CD8-positive, alpha-beta memory T cell (primary cell): Measurements from ENCODE around the gene NUDCD2. TPM values are rescaled to one million over a fixed set of nuclear protein-coding genes. Genes with fewer than 3 reads are reported as not detected.

Source experiments
- CTCF ChIA-PET: fragments of 350-600 bp; sonication (Branson Sonifier 250); formaldehyde crosslinking; loops from one replicate; lab custom pipeline; 2021; ENCODE audit warnings: antibody characterized with exemption; lab: Charles Lee
- POLR2A ChIA-PET: fragments of 350-600 bp; sonication (Branson Sonifier 250); formaldehyde crosslinking; loops from one replicate; lab custom pipeline; 2021; ENCODE audit warnings: antibody characterized with exemption; lab: Charles Lee
- DNase-seq, 5 donors: peaks; one replicate each; pipeline versions ENCODE4 v3.0.0 to v3.0.0-alpha.2; 2020 to 2022; ENCODE audit warnings: mixed read lengths in 1 of 5
- H3K27ac ChIP-seq: one replicate; pipeline ENCODE4 v1.7.0; 2013; ENCODE audit warnings: low read depth, mild to moderate bottlenecking, low read length, moderate library complexity
- H3K27me3 ChIP-seq: 2 replicates; pipeline ENCODE4 v1.7.0; 2013; ENCODE audit warnings: low read length, mild to moderate bottlenecking; ENCODE audit not compliant: insufficient read depth, poor library complexity, severe bottlenecking
- H3K36me3 ChIP-seq: 2 replicates; pipeline ENCODE4 v1.7.0; 2013; ENCODE audit warnings: mild to moderate bottlenecking, low read length, moderate library complexity; ENCODE audit not compliant: insufficient read depth
- H3K4me1 ChIP-seq: 2 replicates; pipeline ENCODE4 v1.7.0; 2013; ENCODE audit warnings: mild to moderate bottlenecking, low read length, moderate library complexity; ENCODE audit not compliant: insufficient read depth
- H3K4me3 ChIP-seq: 2 replicates; pipeline ENCODE4 v1.7.0; 2013; ENCODE audit warnings: mild to moderate bottlenecking, low read length
- H3K9me3 ChIP-seq: 2 replicates; pipeline ENCODE4 v1.7.0; 2013; ENCODE audit warnings: mild to moderate bottlenecking, low read length
- H3K27ac Mint-ChIP-seq, 8 donors: one replicate each; pipeline ENCODE4 v1.8.0; 2020 to 2021; ENCODE audit warnings: mixed read lengths in 8 of 8, mild to moderate bottlenecking in 6 of 8, inconsistent platforms in 3 of 8, moderate library complexity in 3 of 8
- H3K27me3 Mint-ChIP-seq, 2 donors: one replicate each; pipeline ENCODE4 v1.8.0; 2020 to 2021; ENCODE audit warnings: mixed read lengths in 2 of 2, mild to moderate bottlenecking in 1 of 2, moderate library complexity in 1 of 2
- H3K36me3 Mint-ChIP-seq, 3 donors: one replicate each; pipeline ENCODE4 v1.8.0; 2020 to 2021; ENCODE audit warnings: mixed read lengths in 3 of 3, inconsistent platforms in 1 of 3, mild to moderate bottlenecking in 1 of 3
- H3K4me1 Mint-ChIP-seq, 3 donors: one replicate each; pipeline ENCODE4 v1.8.0; 2020 to 2021; ENCODE audit warnings: mixed read lengths in 3 of 3, inconsistent platforms in 1 of 3, mild to moderate bottlenecking in 1 of 3
- H3K4me3 Mint-ChIP-seq, 7 donors: one replicate each; pipeline ENCODE4 v1.8.0; 2020 to 2021; ENCODE audit warnings: mixed read lengths in 7 of 7, mild to moderate bottlenecking in 6 of 7, moderate library complexity in 4 of 7, inconsistent platforms in 2 of 7
- H3K9me3 Mint-ChIP-seq, 5 donors: one replicate each; pipeline ENCODE4 v1.8.0; 2020 to 2022; ENCODE audit warnings: mixed read lengths in 5 of 5, mild to moderate bottlenecking in 3 of 5, moderate library complexity in 2 of 5, inconsistent platforms in 1 of 5
- polyA plus RNA-seq: library from polyadenylated mRNA; unstranded; fragments of 300-500 nt; fragmentation: Illumina TruSeq; gene quantifications from one replicate; pipeline ENCODE4 v1.2.3, GENCODE V29; 2021
- total RNA-seq, 2 experiments: library from RNA; stranded (reverse); gene quantifications; one replicate each; pipeline ENCODE4 v1.2.3, GENCODE V29; 2021

Gene NUDCD2
- total and polyA plus RNA-seq, 3 experiments from 2014 or later, result 31.3 to 52.5 (median 36.2) TPM

DNA sequence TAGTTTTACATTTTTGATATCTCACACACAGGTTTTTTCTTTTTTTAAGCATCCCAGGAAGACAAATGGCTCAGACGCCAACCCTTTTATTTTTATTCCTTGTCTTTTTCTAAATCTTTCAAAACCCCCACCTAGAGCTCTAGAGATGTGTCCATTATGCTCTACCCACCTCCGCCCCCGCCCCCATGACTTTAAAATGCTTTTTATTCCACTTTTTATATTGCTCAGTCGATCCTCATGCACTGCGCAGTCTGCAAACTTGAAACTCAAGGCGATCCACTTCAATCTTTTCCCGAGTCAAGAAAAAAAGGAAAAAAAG lies 45.1 kb upstream of the NUDCD2 start:
- DNase-seq, result no peak
- POLR2A ChIA-PET, result interaction anchor here (0.7 to 3.3 kb wide), 5 partner anchors 11 to 67 kb away, joined by 4 to 101 read pairs (median 4); partner anchors contain the start of genes CCNG1, HMMR and NUDCD2
- no peaks in the 10 kb centered on the region for H3K9me3 Mint-ChIP-seq
- Histone ChIP-seq H3K4me1 (peaks cover 34% of the 10 kb centered on the region), H3K27me3 (no peaks in the 10 kb centered on the region), H3K36me3 (no peaks in the 10 kb centered on the region), H3K27ac (peak overlapping the region; percentile 86), H3K9me3 (no peaks in the 10 kb centered on the region), H3K4me3 (peak overlapping the region; percentile 61)
- H3K27ac Mint-ChIP-seq, result peak overlapping the region; percentile 98 to 100 (median 99)
- CTCF ChIA-PET, result interaction anchor here (0.8 to 2.0 kb wide), 8 partner anchors 15 to 67 kb away, joined by 3 to 25 read pairs (median 4); partner anchors contain the start of genes CCNG1, HMMR and NUDCD2
- H3K4me1 Mint-ChIP-seq, result peaks cover 54 to 59% (median 57%) of the 10 kb centered on the region in 3 donors
- peaks cover 0 to 1% of the 10 kb centered on the region in 2 donors for H3K27me3 Mint-ChIP-seq
- peak overlapping the region; percentile 95 to 99 (median 99) for H3K4me3 Mint-ChIP-seq
- H3K36me3 Mint-ChIP-seq, result peaks cover 0 to 40% (median 2%) of the 10 kb centered on the region in 3 donors

DNA sequence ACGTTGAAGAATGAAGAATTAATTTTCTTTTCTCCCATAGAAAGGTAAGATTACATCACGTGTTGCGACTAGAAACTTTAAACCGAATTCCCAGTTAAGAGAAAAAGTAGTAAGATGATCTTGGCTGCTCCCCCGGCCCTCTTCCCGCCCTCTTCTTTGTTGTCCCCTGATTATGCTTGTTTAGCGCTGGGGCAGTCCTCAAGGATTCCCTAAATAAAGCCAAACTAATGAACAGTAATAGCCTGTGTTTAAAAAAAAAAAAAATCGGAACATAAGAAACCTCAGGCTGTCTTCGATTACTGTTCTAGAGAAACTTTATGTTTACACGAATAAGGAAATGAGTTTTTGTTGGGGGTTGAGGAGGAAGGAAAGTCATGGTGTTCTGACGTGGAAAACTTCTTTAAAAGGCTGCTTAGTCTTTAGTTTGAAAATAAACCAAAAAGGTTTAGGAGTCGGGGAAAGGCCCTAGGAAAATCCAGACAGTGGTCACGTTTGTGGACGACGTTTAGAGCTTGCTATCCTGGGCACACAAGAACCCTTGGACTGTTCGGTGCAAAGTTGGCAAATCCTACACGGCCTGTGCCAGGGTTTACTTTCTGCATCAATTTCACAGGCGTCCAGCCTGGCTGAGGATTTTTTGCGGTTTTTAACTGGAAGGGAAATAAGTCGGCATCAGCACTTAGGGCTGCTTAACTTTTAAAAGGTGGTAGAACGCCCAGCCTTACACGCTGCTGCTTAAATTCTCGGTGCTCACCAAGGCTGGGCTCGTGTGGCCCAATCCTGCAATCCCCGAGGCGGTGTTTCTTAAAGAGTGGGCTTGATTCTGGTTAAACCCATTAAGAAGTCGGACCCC lies 44.4 kb upstream of the NUDCD2 start:
- POLR2A ChIA-PET, result interaction anchor here (0.7 to 3.3 kb wide), 3 partner anchors 33 to 66 kb away, joined by 4 to 101 read pairs (median 13); partner anchors contain the start of genes CCNG1, HMMR and NUDCD2
- Histone ChIP-seq H3K27me3 (no peaks in the 10 kb centered on the region), H3K36me3 (no peaks in the 10 kb centered on the region), H3K27ac (peak overlapping the region; percentile 86), H3K4me1 (peaks cover 27% of the 10 kb centered on the region), H3K4me3 (peak overlapping the region; percentile 61), H3K9me3 (no peaks in the 10 kb centered on the region)
- Mint-ChIP-seq H3K27ac (peak overlapping the region; percentile 98 to 100 (median 99)), H3K4me1 (peaks cover 46 to 52% (median 50%) of the 10 kb centered on the region in 3 donors), H3K36me3 (peaks cover 0 to 38% (median 2%) of the 10 kb centered on the region in 3 donors), H3K4me3 (peak overlapping the region; percentile 95 to 99 (median 99)), H3K9me3 (no peaks in the 10 kb centered on the region), H3K27me3 (peaks cover 0 to 1% of the 10 kb centered on the region in 2 donors)
- DNase-seq, result peak; percentile 13 to 47 (median 23)
- CTCF ChIA-PET, result interaction anchor here (1.0 to 2.0 kb wide), 4 partner anchors 43 to 96 kb away, joined by 3 to 25 read pairs (median 8); partner anchors contain the start of genes HMMR and NUDCD2

DNA sequence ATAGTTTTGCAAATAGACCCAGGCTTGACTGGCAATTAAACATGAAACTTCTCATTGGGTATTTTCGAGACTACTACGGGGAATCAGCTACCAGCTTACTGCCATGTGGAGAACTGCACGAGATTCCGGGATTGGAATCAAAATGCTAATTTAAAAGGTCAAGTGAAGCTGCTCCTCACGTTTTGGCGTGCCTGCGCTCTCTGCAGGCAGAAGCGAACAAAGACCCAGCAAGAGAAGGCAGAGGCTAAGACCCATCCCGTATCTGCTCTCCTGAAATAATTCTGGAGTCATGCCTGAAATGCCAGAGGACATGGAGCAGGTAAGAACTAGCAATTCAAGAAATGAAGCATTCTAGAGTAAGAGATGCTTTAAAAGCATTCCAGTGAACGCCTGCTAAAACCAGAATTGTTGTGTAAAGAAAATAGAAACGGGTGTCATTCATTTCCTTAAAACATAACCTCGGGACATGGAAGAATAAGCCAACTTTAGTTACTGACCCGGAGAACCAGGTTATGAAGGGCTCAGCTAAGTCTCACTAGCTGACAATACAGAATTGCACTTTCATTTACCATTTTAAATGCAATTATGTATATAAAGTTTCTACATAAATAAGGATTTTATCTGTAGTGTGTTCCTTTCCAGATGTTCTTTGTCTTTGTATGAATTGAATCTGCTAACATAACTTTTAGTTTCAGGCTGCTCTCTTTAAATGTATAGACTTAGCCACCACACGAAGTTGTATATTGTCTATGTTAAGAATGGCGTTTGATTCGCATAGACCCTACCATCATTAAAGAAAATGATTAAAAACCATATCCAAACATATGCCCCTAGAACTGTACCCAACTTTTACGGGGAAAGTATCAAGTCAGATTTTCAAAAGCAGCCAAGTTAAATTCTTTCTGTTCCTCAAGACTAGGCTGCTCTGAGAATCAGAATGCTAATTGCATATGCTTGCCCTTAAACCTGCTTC lies 43.5 kb upstream of the NUDCD2 start:
- DNase-seq, result peak in 4 of 5 donors; percentile 8 to 55 (median 42)

DNA sequence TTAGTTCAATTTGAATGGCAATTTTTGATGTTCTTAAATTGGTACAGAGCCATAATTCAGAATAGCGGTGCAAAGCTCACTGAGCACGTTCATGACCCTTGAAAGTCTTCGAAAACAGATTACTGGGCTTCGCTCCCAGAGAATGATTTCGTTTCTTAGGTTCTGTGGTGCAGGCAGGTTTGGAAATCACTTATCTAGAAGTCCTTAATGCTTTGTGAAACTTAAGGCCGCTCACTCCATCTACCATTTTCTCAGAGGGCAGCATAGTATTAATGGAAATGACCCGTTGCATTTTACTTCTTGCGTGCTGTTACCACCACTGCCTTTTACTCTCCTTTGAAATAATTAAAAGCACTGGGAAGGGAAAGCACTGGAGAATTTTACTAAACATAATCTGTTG lies 42.6 kb upstream of the NUDCD2 start:
- peaks cover 0 to 30% (median 0%) of the 10 kb centered on the region in 3 donors for H3K36me3 Mint-ChIP-seq
- CTCF ChIA-PET, result interaction anchor here (0.6 to 2.9 kb wide), 6 partner anchors 14 to 67 kb away, joined by 3 to 20 read pairs (median 4); partner anchors contain the start of genes HMMR and NUDCD2
- H3K27ac Mint-ChIP-seq, result peak overlapping the region; percentile 98 to 100 (median 99)
- H3K9me3 ChIP-seq, result no peaks in the 10 kb centered on the region
- no peaks in the 10 kb centered on the region for H3K9me3 Mint-ChIP-seq
- peaks cover 29 to 34% (median 32%) of the 10 kb centered on the region in 3 donors for H3K4me1 Mint-ChIP-seq
- peaks cover 0 to 1% of the 10 kb centered on the region in 2 donors for H3K27me3 Mint-ChIP-seq
- no peaks in the 10 kb centered on the region for H3K36me3 ChIP-seq
- DNase-seq, result no peak
- H3K4me1 ChIP-seq, result peaks cover 12% of the 10 kb centered on the region
- peak overlapping the region; percentile 61 for H3K4me3 ChIP-seq
- POLR2A ChIA-PET, result no interaction called here
- H3K27me3 ChIP-seq, result no peaks in the 10 kb centered on the region
- H3K4me3 Mint-ChIP-seq, result peak overlapping the region; percentile 95 to 99 (median 99)
- H3K27ac ChIP-seq, result peak overlapping the region; percentile 86

More for the DNA sequence above, 43.5 kb upstream of the NUDCD2 start:
- H3K4me3 Mint-ChIP-seq, result peak overlapping the region; percentile 95 to 99 (median 99)
- Histone ChIP-seq H3K36me3 (no peaks in the 10 kb centered on the region), H3K9me3 (no peaks in the 10 kb centered on the region), H3K27ac (peak overlapping the region; percentile 86), H3K4me3 (peak overlapping the region; percentile 61), H3K4me1 (peaks cover 21% of the 10 kb centered on the region), H3K27me3 (no peaks in the 10 kb centered on the region)
- H3K9me3 Mint-ChIP-seq, result no peaks in the 10 kb centered on the region
- peaks cover 0 to 31% (median 0%) of the 10 kb centered on the region in 3 donors for H3K36me3 Mint-ChIP-seq
- peak overlapping the region; percentile 98 to 100 (median 99) for H3K27ac Mint-ChIP-seq
- ChIA-PET CTCF (interaction anchor here (0.6 to 2.9 kb wide), 7 partner anchors 14 to 95 kb away, joined by 3 to 20 read pairs (median 3); partner anchors contain the start of genes HMMR and NUDCD2), POLR2A (interaction anchor here (0.7 kb wide), 2 partner anchors 42 to 43 kb away, joined by 3 read pairs; partner anchors contain the start of genes HMMR and NUDCD2)
- H3K27me3 Mint-ChIP-seq, result peaks cover 0 to 1% of the 10 kb centered on the region in 2 donors
- H3K4me1 Mint-ChIP-seq, result peaks cover 37 to 43% (median 41%) of the 10 kb centered on the region in 3 donors

DNA sequence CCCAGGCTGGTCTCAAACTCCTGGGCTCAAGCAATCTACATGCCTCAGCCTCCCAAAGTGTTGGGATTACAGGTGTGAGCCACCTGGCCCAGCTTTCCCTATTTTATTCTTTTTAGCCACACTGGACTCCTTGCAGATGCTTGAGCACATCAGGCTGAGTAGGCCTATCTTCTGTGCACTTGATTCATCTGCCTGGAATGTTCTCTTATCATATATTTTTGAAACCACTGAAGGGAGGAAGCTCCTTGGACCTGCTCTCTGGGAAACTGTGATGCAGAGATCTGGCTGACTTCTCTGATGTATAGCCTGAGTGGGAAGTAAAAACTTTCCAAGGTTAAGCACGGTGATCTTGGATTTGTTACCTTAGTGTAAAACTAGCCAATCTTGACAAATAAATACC lies 39.0 kb upstream of the NUDCD2 start:
- Histone ChIP-seq H3K4me1 (peaks cover 10% of the 10 kb centered on the region), H3K36me3 (no peaks in the 10 kb centered on the region), H3K9me3 (no peaks in the 10 kb centered on the region), H3K27ac (no peak overlapping the region), H3K4me3 (no peak overlapping the region), H3K27me3 (no peaks in the 10 kb centered on the region)
- Mint-ChIP-seq H3K4me3 (no peak overlapping the region), H3K9me3 (no peaks in the 10 kb centered on the region), H3K36me3 (peaks cover 0 to 8% (median 0%) of the 10 kb centered on the region in 3 donors), H3K4me1 (peaks cover 15 to 16% (median 16%) of the 10 kb centered on the region in 3 donors), H3K27ac (no peak overlapping the region), H3K27me3 (no peaks in the 10 kb centered on the region)
- DNase-seq, result no peak
- ChIA-PET CTCF (no interaction called here), POLR2A (no interaction called here)

DNA sequence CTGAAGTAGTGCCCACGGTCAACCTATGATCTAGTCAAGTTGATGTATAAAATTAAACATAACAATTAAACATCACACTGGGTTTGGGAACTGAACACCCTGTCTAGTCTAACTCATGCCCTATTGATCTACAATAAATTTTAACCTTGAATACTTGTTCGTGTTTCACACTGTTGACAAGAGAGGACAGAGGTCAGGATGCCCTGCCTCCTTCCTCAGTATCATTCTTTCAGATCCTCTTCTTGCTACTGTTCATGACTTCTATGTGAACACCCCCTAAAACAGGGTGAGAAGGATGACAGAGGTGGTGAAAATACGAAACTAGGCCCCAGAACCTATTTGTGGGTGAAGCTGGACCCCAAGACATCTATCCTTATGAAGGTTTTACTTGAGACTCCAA lies 37.4 kb upstream of the NUDCD2 start:
- no peaks in the 10 kb centered on the region for H3K9me3 ChIP-seq
- H3K4me3 ChIP-seq, result no peak overlapping the region
- H3K4me1 ChIP-seq, result peaks cover 3% of the 10 kb centered on the region
- DNase-seq, result no peak
- peaks cover under 1% of the 10 kb centered on the region in 3 donors for H3K4me1 Mint-ChIP-seq
- no peaks in the 10 kb centered on the region for H3K27me3 Mint-ChIP-seq
- H3K27ac Mint-ChIP-seq, result no peak overlapping the region
- H3K27me3 ChIP-seq, result no peaks in the 10 kb centered on the region
- H3K36me3 ChIP-seq, result no peaks in the 10 kb centered on the region
- ChIA-PET CTCF (no interaction called here), POLR2A (no interaction called here)
- no peaks in the 10 kb centered on the region for H3K9me3 Mint-ChIP-seq
- no peak overlapping the region for H3K27ac ChIP-seq
- H3K36me3 Mint-ChIP-seq, result no peaks in the 10 kb centered on the region
- H3K4me3 Mint-ChIP-seq, result peak overlapping the region in 1 of 7 donors; percentile 17

DNA sequence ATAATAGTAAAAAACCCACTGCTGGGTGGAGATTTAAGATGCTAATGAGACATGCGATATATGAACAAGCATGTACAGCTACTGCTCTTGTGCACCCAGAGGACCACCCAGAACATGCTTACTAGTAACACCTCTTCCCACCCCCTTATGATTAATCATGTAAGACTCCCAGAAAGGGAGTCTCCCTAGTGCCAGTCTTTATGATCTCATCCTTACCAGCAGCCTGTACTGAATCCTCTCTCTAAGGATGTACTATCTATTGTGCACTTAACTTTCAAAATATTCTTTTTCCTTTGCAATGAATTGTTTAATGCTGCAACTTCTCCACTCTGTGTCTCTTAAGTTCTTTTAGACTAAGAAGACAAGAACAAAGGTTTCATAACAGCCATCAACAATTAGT lies 36.4 kb upstream of the NUDCD2 start:
- ChIA-PET POLR2A (no interaction called here), CTCF (no interaction called here)
- H3K36me3 Mint-ChIP-seq, result no peaks in the 10 kb centered on the region
- no peaks in the 10 kb centered on the region for H3K9me3 Mint-ChIP-seq
- Histone ChIP-seq H3K36me3 (no peaks in the 10 kb centered on the region), H3K27me3 (no peaks in the 10 kb centered on the region), H3K27ac (no peak overlapping the region), H3K4me1 (no peaks in the 10 kb centered on the region), H3K4me3 (no peak overlapping the region), H3K9me3 (no peaks in the 10 kb centered on the region)
- no peak for DNase-seq
- no peak overlapping the region for H3K27ac Mint-ChIP-seq
- H3K4me3 Mint-ChIP-seq, result no peak overlapping the region
- H3K27me3 Mint-ChIP-seq, result no peaks in the 10 kb centered on the region
- no peaks in the 10 kb centered on the region for H3K4me1 Mint-ChIP-seq
